GM18873 (cell line): ENCODE results near the gene LRRC4C.

Experiments
- ATAC-seq: cut with Tn5 transposase; IDR thresholded peaks from one replicate; pipeline ENCODE4 v1.9.1; 2021; ENCODE audit warnings: mild to moderate bottlenecking, moderate library complexity, moderate number of reproducible peaks; ENCODE audit not compliant: unreplicated experiment, low FRiP score

The LRRC4C gene

DNA sequence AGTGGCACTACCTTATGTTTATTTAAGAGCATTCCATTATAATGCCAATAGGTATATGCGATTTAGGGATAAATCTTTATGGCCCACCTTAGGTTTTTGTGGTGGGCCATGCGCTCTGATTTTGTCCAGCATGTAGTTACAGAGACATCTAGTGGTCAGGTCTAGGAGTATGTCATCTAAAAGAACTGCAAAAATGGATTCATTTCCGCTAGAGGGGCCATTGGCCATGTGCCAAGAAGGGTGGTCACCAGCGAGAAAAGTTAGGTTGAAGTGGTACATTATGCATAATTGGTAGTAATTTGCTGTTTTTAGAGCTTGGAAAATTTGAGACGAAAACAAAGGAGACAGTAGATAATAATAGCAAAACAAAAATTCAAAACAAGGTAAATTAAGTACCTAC is 27.7 kb downstream of the LRRC4C start:
- no peak for ATAC-seq

DNA sequence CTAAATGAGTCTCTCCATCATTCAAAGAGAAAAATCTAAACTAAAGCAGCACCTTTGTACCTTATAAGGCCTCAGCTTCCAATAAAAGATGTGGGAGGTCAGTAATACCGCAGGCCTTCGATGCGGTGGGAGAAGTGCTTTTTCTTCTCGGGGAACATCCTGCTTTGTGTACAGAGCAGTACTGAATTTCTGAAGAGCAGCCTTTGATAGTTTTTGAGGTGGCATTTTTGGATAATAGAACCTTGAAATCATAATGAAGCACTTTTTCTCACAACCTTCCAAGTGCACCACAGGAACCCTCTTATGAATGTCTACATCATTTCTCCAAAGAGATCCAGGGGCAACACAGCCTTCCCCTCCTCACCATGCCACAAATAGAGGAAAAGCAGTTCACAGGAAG is 39.6 kb downstream of the LRRC4C start:
- no peak for ATAC-seq

DNA sequence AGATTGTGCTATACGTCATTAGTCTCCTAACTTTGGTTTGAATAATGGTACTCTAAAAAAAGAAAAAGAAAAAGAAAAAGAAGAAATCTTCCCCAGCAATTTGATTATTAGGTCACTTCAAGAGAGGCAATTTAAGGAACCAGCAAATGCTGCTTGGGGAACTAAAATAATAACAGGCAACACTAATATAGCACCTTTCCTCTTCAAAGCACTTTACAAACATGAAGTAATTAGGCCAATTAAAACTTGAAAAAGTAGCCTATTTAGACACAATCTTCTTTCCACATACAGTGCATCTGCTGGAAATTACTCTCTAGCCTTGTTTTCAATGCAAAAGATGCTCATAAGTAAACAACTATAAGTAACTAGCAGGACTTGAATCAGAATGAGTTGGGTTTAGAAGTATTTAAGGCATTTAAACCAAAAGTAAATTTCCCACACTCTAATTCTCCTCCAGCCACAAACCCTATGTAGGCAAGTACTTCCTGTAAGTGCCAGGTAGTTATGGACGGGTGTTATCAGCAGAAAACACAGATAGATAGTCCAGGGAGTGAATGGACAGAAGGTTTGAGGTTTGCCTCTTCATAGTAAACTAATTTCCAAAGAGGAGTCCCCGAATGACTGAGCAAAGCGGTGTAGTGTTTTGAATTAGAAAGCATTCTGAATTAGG is 44.5 kb downstream of the LRRC4C start:
- ATAC-seq, result no peak

DNA sequence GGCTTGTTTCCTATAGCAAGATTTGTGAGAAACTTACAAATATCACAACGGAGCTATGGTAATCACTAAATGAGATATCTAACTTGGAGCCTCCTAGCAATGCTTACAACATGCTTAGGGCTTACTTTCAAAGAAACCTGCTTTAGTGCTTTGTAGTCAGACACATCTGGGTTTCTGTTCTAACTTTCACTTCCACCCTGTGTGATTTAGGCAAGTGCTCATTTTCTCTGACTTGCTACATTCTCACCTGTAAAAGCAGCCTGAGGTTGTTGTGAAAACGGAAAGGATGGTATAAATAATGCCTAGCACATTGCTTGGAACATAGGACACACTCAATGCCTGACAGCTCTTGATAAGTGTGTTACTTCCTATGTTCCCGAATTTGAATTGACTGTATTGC is 45.6 kb downstream of the LRRC4C start:
- no peak for ATAC-seq

DNA sequence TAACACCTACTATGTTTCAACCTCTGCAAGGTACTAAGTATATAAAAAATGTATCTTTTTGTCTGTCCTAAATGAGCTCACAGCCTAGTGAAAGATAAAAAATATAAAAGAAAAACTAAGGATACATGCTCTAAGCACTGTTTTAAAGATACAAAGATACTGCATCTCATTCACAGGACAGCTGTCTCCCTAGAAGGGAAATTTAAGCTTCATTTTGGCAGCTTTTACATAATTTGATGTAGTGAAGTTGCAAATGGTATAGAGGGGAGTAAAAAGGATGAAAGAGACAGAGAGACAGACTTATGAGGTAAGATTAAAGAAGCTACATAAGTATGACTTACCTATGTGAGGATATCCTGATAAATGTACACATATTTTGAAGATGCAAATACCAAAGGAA is 53.6 kb downstream of the LRRC4C start:
- ATAC-seq, result no peak

DNA sequence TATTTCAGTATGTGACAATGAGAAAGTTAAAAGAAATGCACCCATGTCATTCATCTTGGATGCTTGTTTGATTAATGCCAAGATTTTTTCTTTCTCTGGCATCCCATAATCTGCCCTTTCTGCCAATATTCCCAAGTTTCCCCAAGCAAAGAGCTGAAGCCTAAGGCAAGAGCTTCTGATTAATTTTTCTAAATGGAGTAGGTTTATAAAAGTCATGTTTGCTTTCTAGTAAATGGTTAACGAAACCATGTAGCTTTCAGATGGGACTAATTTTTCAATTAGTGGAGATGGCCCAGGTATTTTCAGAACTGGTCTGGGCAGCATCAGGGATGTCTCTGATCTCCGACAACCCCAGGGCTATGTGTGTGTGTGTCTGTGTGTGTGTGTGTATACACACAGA is 55.3 kb downstream of the LRRC4C start:
- ATAC-seq, result no peak

DNA sequence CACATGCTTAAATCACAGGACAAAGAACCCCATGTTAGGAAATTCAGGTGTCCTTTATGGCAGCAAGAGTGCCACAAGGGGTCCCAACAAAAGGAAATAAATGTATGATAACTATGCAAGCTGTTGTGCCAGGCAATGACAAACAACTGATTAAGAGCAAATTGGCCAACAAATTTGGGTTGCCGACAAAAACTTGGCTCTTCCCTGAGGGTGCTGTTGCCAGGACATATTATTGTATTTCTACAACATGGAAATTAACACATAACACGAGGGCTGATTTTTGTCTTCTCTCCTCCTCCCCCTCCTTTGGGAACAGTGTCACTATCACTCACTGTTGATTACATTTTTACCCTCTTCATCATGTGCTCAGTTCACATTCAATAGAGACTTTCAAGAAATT is 56.0 kb downstream of the LRRC4C start:
- ATAC-seq, result no peak

DNA sequence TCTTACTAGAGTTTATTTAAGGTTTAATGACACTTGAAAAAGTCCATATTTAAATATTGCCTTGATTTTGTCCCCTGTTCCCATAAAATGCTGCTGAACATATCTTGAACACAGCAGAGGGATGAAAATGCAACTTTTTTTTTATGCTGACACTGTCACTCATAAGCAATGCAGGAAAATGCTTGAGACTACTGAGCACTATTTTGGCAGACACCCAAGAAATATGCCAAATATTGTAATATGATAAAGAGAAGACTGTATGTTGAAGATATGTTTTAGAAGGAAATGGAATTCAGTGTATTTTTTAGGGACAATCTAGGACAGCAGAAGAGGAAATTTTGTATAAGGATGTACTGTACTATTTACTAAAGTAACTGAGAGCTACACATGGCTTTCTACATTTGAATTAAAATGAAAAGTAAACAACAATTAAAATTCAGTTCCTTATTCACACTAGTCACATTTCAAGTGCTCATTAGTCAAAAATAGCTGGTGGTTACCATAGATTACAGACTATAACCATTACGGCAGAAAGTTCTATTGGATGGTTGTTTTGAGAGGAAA is 58.6 kb downstream of the LRRC4C start:
- ATAC-seq, result no peak

DNA sequence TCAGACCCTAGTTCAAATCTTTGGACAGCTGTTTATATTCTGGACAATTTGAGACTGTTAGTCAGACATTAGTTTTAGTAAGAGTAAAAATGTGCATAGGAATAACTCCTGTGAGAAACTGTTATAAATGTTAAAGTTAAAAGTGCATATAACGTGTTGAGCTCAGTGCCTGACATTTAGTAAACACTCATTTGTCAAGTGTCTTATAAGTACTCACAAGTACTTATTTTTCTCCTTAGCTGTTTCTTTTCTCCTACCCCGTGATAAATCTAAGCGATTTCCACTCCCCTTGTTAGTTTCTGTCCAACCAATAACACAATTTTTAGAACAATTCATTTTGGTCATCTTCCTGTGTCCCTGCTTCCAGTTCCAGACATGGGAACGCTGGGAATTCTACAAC is 59.3 kb downstream of the LRRC4C start:
- ATAC-seq, result no peak

DNA sequence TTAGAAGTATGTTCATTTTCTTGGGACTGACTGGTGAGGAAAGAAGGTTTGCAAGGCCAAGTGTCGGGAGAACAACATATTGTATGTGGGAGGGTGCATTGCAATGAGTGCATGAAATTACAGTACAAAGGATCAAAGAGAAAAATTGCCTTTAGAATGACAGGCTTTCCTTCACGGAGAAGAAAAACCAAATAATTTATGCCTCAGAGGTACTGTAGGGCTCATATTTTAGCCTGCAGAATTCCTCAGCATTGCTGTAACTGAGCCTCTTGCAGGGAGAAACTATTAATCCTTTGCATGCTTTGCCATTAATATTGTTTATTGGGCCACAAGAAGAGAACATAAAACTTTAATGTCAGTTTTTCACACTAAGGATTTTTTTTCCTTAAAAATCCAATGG is 60.1 kb downstream of the LRRC4C start:
- no peak for ATAC-seq

DNA sequence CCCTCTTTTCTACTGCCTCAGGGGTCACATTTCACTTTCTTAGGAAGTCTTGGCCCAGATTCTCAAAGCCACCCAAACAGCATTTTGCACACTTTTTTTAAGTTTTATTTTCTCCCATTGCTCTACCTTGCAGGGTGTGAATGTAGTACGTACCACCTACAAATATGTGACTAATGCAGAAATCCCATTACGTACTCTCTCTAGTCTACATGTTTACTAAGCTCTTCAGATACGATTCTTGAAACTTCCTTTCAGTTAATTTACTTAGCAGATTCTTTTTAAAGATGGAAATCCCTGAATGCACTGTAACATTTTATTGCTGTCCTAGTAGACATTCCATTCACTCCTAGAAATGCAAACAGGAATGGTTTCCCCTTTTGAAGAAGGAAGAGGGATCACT is 61.3 kb downstream of the LRRC4C start:
- ATAC-seq, result no peak

DNA sequence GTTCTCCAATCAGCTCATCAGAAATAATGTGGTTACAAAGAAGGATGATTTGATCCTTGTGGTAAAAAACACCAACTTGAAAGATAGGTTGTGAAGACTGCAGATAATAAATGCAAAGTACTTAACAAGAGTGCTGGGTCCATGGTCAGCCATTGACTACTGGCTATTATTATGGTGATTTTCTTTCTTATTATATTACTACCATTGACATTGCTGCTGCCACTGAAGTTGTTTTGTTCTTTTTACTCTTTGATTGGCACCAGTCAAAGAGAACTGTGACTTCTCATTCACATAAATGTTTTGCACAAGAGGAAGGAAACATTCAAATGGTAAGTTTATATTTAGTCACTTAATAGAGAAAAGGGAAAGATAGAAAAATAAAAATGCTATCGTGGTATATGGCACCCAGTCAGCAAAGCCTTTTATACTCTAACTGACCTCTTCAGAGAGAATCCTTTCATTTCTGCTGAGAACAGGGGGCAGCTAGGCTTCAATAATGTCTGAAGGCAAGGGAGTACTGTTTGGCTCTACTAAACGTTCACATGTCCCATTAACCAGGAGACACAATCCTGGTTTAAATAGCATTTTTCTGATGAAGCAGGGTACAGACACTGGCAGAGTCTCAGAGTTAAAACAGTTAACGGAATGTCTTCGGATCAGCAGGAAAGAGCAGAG is 64.8 kb downstream of the LRRC4C start:
- no peak for ATAC-seq

DNA sequence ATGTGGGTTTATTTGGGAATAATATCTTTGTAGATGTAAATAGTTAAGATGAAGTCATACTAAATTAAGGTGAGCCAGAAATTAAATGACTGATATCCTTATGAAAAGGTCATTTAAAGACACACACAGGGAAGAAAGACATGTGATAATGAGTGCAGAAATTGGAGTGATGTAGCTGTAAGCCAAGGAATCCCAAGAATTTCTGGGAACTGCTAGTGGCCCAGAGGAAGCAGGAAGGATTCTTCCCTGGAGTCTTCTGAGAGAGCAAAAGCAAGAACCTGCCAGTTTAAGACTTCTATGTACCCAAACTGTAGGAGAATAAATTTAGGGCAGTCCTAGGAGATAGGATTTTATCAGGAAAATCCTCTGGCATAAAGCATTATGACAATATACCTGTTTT is 66.9 kb downstream of the LRRC4C start:
- no peak for ATAC-seq

DNA sequence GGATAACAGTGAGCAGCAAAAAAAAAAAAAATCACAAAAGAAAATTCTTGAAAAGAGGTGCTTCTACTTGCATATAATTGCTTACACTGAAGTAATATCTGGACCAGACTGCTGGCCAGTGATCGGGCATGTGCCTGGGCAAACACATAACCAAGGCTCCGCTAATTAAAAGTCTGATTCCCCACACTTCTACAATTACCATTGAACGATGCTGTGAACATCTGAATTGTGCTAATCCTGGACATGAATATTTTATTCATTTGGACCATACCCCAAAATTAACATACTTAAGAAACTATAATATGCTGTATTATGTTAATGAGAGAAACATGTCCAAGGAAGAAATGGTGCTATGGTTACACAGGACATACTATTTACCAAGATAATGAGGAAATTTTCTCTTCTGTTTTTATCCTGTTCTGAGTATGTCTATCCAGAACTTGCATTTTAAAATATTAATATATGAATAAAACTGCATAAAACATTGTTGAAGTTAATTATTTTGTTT is 69.8 kb downstream of the LRRC4C start:
- no peak for ATAC-seq

DNA sequence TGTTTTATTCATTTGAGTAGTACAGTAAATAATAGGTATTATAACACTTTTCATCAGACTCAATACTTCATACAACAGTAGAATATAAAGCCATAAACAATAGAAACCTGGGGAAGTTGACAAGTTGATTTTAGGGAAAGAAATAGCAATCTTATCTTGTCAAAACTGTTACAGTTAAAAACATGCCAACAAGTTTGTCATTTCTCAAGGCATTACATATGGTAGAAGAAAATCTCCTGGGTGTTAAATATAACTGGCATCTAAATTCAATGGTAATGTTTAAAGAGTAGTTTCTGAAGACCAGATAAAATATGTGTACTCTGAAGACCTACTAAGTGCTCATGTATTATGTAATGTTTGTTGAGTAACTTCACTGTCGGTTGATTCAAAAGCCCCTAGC is 75.1 kb downstream of the LRRC4C start:
- no peak for ATAC-seq

DNA sequence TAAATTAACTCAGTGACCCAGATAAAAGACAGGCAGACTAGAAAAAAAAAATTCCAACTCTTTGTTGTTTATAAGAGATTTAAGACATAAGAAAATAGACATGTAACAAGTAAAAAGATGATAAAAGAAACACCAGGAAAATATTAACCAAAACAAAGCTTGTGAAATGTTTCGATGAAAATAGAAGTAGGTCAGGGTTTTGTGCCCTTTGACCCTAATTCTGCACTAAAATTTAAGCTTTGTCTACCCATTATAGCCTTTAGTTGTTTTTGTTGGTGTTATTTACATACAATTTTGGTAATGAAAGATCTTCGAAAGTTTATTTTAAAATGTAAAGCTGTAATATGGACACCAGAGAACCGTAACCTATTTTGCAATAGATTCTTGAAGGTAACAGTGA is 75.7 kb downstream of the LRRC4C start:
- no peak for ATAC-seq

DNA sequence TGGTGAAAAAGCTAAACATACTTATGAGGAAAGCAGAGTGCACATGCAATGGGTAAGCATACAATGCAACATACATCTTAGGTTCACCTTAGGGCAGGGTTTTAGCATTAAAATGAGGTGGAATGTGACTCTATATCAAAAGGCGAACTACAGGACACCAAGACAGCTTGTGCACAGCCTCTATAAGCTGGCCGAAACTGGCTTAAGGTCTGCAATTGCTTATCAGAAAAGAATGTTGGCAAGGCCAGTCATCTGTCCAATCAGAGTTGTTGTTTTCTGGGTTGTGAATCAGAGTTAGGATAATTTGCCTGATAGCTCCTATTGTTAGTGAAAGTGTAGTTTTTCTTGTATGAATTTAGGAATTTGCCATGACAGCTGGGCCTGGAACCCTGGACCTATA is 76.5 kb downstream of the LRRC4C start:
- no peak for ATAC-seq

DNA sequence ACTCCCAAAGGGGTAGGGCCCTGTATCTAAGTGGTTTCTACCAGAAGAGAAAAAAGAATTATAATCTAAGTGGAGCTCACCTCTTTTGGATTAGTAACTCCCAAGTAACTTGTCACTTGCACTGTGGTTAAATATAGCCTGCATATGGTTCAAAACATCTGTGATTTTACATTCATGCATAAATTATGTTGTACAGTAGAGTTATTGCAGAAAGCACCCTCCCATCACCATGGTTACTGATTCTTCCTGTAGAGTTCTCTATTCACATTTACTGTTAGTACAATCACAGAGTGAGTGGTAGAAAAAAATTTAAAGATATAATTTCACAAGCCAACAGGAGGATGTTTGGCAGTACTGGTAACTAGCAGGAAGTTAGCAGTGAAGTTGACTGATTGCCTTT is 80.4 kb downstream of the LRRC4C start:
- ATAC-seq, result no peak

DNA sequence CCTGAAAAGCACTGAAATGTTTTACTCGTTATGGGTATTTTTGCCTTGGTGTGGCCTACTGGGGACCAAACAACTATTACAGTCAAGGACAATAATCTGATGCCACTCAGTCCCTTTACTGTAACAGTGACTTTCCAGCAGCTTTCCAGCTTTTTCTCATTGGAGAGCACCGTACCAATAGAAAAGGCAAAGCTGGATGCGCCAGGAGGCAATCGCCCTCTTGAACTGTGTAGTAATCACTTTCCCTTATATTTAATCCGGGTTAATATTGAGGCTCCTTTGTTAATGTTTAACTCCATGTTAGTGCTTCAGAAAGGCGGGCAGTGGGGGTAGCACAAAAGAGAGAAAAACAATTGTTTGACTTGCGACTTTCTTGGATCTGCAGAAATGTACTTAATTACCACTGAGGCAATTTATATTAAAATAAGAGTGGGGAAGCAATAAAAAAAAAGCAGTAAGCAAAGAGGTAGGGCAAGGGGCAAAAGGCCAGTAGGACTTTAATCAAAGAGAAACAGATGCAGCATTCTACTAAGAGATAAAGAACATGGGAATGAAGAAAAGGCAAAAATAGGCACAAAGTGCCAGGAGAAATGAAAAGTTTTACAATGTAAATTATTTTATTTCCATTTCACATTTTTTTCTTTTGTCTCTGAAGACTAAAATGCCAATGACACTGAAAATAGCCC is 81.6 kb downstream of the LRRC4C start:
- no peak for ATAC-seq

DNA sequence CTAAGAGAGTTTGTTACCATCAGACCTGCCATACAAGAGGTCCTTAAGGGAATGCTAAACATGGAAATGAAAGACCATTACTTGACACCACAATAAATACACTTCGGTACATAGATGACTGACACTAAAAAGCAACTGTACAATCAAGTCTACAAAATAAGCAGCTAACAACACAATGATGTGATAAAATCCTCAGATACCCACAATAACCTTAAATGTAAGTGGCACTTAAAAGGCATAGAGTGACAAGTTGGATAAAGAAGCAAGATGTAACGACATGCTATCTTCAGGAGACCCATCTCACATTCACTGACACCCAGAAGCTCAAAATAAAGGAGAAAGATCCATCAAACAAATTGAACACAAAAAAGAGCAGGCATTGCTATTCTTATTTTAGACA is 107.6 kb downstream of the LRRC4C start:
- ATAC-seq, result no peak

DNA sequence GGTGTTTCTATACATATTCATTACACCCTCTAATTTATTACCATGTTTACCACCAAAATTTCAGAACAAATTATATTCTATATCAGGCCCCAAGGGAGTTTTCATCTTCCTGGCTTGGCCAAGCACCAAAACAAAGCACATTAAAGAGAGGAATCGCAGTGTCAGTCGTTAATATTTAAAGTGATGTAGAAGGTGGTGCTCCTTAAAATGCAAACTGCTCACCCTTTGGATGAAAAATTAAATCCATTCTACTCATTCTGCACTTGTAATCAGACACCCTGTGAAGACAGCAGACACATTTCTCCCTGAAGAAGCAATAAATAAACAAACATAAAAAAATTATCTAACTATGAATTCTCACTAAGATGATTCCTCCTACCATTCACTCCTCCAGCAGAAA is 113.4 kb downstream of the LRRC4C start:
- no peak for ATAC-seq
